8988T (cell line): ENCODE results near the gene HCN2.
"Not testable (repeated sequence)": the region's sequence is repeated elsewhere in the genome, so short reads cannot be mapped to it uniquely, and the experiment has no call there.

Experiments
- DNase-seq: peaks from one replicate; pipeline ENCODE4 v3.0.0; 2011

The HCN2 gene

DNA sequence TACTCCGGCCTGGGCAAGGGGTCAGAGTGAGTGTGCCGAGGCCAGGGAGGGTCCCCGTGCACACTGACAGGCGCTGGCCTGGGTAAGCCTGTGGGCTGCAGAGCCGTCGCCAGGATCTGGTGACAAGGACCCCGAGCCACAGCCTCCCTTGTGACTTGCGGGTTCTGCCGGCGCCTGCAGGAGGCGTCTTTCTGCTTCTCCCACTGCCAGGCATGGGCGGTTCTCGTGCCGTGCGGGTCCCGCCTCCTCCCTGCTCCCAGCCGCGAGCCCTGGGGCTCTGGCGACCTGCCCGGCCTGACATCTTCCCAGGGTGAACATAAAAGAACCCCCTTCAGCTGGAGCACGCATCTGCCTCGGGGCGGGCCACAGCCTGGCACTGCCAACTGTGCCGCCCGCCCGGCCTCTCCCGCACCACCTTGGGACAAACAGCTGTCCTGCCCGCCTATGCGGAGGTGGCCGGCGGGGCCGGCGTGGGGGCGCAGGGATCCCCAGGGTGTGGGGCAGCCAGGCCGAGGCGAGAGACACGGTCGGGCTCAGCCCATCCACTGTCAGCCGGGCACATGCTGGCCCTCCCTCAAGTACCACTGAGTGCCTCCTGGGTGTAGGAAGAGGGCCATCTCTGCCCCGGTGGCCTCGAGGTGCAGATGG, 1.5 kb upstream of the HCN2 start:
- DNase-seq: peak; percentile 95

GRCh38 chr19:588741-589692, 664 bp upstream of the HCN2 start:
- no peak for DNase-seq

DNA sequence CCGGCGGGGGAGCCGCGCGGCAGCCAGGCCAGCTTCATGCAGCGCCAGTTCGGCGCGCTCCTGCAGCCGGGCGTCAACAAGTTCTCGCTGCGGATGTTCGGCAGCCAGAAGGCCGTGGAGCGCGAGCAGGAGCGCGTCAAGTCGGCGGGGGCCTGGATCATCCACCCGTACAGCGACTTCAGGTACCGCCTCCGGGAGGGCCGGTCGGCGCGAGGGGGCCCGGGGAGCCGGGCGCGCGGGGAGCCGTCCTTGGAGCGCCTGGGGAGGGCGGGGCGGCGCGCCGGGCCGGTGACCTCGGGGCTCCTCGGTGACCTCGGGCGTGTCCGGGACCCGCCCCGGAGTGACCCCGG, 690 bp downstream of the HCN2 start:
- DNase-seq: no peak

DNA sequence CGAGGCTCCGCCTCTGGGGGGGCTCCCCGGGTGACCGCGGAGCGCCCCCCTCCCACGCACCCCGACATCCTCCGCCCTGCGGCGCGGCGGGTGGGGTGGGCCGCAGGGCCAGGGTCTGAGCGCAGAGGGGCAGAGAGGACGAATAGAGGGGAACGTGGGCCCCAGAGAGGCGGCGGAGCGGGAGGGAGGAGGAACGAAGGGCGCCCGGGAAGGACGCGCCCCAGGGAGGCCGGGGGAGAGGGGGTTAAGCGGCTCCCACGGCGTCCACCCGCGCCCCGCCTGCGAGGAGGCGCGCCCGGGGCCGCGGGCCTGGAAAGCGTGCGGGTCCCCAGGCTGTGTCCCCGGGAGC, 1.0 kb downstream of the HCN2 start:
- DNase-seq: no peak

DNA sequence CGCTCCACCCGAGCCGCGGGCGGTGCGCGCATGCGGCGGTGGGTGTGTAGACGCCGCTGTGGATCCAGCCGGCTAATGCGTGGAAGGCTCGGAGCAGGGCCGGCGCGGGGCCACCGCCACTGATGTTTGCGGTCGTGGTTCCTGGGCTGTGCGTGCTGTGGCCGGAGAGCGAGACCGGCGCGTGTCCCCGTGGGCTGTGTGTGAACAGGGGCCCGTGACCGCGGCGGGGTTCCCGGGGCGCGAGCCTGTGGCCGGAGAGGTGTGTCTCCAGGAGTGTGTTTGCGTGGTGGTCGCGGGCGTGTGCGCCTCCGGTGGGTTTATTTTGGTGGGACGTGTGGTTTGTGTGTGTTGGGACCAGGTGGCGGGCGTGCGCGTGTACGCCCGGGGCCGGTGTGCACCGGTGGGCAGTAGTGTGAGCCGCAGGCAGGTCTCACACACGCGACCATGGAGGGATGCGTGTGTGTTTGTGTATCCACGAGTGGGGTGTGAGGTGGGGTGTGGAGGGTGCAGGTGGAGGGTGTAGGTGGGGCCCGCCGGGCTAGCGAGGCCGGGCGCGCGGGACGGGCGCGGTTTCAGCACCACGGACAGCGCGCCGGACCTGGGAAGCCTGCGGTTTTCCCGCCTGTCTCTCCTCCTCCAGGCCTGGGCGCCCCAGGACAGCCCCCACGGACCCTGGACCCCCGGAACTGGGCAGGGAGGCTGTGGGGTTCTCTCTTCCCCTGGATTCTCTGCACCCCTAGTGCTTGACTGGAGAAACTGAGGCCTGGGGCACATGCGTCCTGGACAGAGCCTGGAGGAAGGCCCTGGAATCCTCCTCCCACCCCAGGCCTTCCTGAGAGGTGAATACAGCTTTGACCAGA, 1.6 kb downstream of the HCN2 start:
- no peak for DNase-seq

GRCh38 chr19:592101-592500, 2.4 kb downstream of the HCN2 start:
- DNase-seq: no peak

DNA sequence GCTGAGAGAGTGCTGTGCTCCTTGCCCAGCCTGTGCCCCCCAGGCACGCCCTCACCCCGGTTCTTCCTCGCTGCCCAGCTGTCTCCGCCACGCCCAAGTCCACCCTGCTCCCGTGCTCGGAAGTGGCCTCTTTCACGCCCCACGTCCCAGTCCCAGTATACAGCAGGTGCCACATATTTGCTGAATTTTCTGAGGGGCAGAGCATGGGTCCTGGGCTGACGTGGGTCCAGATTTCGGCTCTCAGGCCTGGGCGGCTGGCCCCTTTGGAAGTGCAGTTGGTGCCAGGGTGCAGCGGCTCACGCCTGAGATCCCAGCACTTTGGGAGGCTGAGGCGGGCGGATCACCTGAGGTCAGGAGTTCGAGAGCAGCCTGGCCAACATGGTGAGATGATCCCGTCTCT, 3.4 kb downstream of the HCN2 start:
- DNase-seq: no peak

DNA sequence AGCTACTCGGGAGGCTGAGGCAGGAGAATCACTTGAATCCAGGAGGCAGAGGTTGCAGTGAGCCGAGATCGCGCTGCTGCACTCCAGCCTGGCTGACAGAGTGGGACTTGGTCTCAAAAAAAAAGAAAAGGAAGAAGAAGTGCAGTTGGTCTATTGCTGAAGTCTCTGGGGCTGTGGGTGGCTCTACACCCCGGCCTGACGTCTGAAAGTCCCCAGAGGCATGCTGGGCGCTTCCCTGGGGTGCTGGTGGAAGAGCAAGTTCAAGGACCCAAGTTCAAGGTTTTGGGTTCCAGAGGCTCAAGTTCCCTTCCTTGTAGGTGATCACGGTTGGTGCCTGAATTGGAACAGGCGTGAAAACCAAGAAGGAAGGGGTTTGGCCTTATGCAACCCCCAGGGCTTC, 3.8 kb downstream of the HCN2 start:
- no peak for DNase-seq

DNA sequence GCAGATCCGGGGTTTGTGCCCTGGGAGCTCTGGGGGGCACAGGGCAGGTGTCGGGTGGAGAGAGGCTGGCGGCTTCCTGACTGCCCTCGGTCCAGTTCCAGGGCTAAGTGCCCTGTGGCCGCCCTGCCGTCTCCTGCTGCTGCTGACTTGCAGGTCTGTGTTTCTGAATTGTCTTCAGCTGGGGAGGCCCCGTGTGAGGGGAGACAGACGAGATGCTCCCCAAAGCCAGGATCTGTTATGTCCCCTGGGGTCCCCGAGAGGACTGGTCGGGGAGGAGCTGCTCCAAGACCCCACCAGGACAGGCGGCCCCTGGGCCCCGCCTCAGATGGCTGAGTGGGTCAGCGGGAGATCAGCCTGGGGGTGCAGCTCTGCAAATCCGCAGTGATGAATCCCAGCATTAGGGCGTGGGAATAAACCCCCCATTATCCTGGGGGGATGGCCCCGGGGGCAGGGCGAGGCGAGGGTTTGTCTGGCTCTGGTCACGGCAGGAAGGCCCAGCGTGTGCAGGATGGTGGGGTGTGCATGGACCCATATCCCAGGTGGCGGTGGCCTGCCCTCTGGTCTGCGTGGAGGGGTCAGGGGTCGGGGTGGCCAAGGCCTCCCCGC, 4.7 kb downstream of the HCN2 start:
- no peak for DNase-seq

DNA sequence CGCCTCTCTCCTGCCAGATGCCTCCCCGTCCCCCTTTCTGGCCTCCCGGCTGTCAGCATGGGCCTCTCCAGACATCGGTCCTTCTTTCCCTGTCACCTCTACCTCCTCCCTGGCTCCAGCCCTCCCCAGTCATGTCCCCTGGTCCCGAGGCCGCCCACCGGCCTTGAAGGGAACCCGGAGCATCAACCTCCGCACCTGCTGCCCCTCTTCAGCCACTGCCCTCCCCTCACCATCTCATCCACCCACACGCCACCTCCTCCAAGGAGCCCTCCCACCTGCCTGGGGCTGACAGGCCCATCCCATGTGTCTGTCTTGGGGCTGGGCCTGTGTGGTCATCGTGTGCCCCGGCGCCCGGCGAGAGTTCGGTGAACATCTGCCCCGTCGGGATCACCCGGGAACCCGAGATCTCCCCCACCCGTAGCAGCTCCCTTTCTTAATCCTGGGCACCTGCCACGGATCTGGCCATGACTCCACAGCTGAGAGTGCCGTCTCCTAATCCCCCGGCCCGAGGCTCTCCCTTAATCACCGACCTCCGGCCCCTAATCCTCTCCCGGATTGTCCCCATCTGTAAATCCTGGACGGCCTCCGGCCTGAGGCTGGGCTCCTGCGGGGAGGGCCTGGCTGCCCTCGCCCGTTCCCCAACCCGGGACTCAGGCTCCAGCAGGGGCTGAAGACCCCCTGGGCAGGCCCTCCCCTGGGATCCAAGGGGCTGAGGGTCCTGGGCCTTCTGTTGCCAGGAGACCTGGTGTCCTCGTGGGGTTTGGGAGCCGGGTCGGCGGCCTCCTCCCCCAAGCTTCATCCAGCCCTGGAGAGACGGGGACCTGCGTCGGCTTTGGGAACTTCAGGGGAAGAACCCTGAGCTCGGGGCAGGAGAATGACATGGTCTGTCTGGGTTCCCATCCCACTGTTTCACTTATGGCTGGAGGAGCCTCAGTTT, 5.9 kb downstream of the HCN2 start:
- DNase-seq: no peak

- no peak for DNase-seq
Measured at GRCh38 chr19:596263-596655, 6.6 kb downstream of the HCN2 start.

GRCh38 chr19:597406-598315, 8.0 kb downstream of the HCN2 start:
- DNase-seq: no peak

GRCh38 chr19:601310-601709, 11.6 kb downstream of the HCN2 start:
- DNase-seq: no peak

GRCh38 chr19:601790-602189, 12.1 kb downstream of the HCN2 start:
- no peak for DNase-seq

GRCh38 chr19:602391-603301, 13.0 kb downstream of the HCN2 start:
- DNase-seq: no peak

- DNase-seq: not testable (repeated sequence)
Measured at GRCh38 chr19:603302-603639, 13.6 kb downstream of the HCN2 start.

DNA sequence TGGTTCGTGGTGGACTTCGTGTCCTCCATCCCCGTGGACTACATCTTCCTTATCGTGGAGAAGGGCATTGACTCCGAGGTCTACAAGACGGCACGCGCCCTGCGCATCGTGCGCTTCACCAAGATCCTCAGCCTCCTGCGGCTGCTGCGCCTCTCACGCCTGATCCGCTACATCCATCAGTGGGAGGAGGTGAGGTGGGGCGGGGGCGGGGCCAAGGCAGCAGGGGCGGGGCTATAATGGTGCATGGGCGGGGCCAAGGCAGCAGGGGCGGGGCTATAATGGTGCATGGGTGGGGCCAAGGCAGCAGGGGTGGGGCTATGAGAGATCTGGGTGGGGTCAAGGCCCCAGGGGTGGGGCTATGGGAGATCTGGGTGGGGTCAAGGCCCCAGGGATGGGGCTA, 14.1 kb downstream of the HCN2 start:
- DNase-seq: not testable (repeated sequence)

DNA sequence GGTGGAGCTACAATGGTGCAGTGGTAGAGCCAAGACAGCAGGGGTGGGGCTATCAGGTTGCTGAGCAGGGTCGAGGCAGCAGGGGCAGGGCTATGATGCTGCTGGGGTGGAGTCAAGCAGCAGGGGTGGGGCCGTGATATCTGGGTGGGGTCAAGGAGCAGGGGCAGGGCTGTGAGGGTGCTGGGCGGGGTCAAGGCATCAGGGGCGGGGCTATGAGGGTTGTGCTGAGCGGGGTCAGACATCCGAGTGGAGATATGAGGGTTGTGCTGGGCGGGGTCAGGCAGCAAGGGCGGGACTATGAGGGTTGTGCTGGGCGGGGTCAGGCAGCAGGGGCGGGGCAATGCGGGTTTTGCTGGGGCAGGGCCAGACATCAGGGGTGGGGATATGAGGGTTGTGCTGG, 14.7 kb downstream of the HCN2 start:
- no peak for DNase-seq

DNA sequence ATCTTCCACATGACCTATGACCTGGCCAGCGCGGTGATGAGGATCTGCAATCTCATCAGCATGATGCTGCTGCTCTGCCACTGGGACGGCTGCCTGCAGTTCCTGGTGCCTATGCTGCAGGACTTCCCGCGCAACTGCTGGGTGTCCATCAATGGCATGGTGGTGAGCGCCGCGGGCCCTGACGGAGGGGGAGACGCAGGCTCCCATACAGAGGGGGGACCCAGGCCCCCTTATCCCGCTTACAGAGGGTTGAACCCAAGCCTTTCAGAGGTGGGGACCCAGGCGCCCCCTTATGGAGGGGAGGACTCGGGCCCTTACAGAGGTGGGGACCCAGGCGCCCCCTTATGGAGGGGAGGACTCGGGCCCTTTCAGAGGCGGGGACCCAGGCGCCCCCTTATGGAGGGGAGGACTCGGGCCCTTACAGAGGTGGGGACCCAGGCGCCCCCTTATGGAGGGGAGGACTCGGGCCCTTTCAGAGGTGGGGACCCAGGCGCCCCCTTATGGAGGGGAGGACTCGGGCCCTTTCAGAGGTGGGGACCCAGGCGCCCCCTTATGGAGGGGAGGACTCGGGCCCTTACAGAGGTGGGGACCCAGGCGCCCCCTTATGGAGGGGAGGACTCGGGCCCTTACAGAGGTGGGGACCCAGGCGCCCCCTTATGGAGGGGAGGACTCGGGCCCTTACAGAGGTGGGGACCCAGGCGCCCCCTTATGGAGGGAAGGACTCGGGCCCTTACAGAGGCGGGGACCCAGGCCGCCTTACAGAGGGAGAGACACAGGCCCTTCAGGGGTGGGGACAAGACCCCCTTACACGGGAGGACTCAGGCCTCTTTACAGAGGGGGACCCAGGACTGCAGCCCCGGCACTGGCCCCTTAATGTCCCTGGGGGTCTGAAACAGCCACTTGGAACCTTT, 15.6 kb downstream of the HCN2 start:
- DNase-seq: not testable (repeated sequence)
